ENCODE measurements around the gene DCDC1. TPM values are rescaled to one million over a fixed set of nuclear protein-coding genes. Genes with fewer than 3 reads are reported as not detected.

Gene DCDC1
- total RNA-seq, 1 donor from 2014 or later, result 0.93 TPM

- H3K4me3 ChIP-seq, result no peak overlapping the region
- H3K4me1 ChIP-seq, result no peaks in the 10 kb centered on the region
- intact Hi-C loops (cut with DNase I), result no loop called here
- no peaks in the 10 kb centered on the region for H3K27me3 ChIP-seq
- no peak for ATAC-seq
- no peak for TF ChIP-seq CTCF (IDR thresholded peaks at IDR 0.05)
- H3K27ac ChIP-seq, result no peak overlapping the region
- no peak for DNase-seq
- no peaks in the 10 kb centered on the region for H3K36me3 ChIP-seq
- no peaks in the 10 kb centered on the region for H3K9me3 ChIP-seq
Observed at GRCh38 chr11:30873924-30874610, 495.5 kb downstream of the DCDC1 start.

- no peak for DNase-seq
- ATAC-seq, result no peak
- intact Hi-C loops (cut with DNase I), result no loop called here
- no peak overlapping the region for H3K4me3 ChIP-seq
- H3K27ac ChIP-seq, result no peak overlapping the region
- H3K27me3 ChIP-seq, result no peaks in the 10 kb centered on the region
- H3K9me3 ChIP-seq, result no peaks in the 10 kb centered on the region
- no peaks in the 10 kb centered on the region for H3K36me3 ChIP-seq
- no peak for TF ChIP-seq CTCF (IDR thresholded peaks at IDR 0.05)
- H3K4me1 ChIP-seq, result no peaks in the 10 kb centered on the region
Observed at GRCh38 chr11:30868626-30869081, 500.9 kb downstream of the DCDC1 start.

GRCh38 chr11:30863209-30863608 is 506.3 kb downstream of the DCDC1 start:
- Histone ChIP-seq H3K27me3 (no peaks in the 10 kb centered on the region), H3K27ac (no peak overlapping the region), H3K4me1 (no peaks in the 10 kb centered on the region), H3K4me3 (no peak overlapping the region), H3K36me3 (no peaks in the 10 kb centered on the region), H3K9me3 (no peaks in the 10 kb centered on the region)
- intact Hi-C loops (cut with DNase I), result no loop called here
- no peak for TF ChIP-seq CTCF (IDR thresholded peaks at IDR 0.05)
- no peak for ATAC-seq
- DNase-seq, result no peak

GRCh38 chr11:30861531-30861930 is 508.0 kb downstream of the DCDC1 start:
- Histone ChIP-seq H3K27ac (no peak overlapping the region), H3K4me1 (no peaks in the 10 kb centered on the region), H3K27me3 (no peaks in the 10 kb centered on the region), H3K9me3 (no peaks in the 10 kb centered on the region), H3K36me3 (no peaks in the 10 kb centered on the region), H3K4me3 (no peak overlapping the region)
- ATAC-seq (no peak), DNase-seq (no peak)
- intact Hi-C loops (cut with DNase I), result no loop called here
- no peak for TF ChIP-seq CTCF (IDR thresholded peaks at IDR 0.05)

- ATAC-seq (no peak), DNase-seq (no peak)
- no peak for TF ChIP-seq CTCF (IDR thresholded peaks at IDR 0.05)
- Histone ChIP-seq H3K36me3 (no peaks in the 10 kb centered on the region), H3K27ac (no peak overlapping the region), H3K9me3 (no peaks in the 10 kb centered on the region), H3K27me3 (no peaks in the 10 kb centered on the region), H3K4me3 (no peak overlapping the region), H3K4me1 (no peaks in the 10 kb centered on the region)
- intact Hi-C loops (cut with DNase I), result no loop called here
Observed at GRCh38 chr11:30861064-30861463, 508.5 kb downstream of the DCDC1 start.

GRCh38 chr11:30860146-30860545 is 509.4 kb downstream of the DCDC1 start:
- DNase-seq (no peak), ATAC-seq (no peak)
- H3K4me1 ChIP-seq, result no peaks in the 10 kb centered on the region
- H3K36me3 ChIP-seq, result no peaks in the 10 kb centered on the region
- no peak for TF ChIP-seq CTCF (IDR thresholded peaks at IDR 0.05)
- H3K9me3 ChIP-seq, result no peaks in the 10 kb centered on the region
- no peaks in the 10 kb centered on the region for H3K27me3 ChIP-seq
- intact Hi-C loops (cut with DNase I), result no loop called here
- no peak overlapping the region for H3K27ac ChIP-seq
- no peak overlapping the region for H3K4me3 ChIP-seq
